ENCODE data around the gene FNDC1.

Gene FNDC1

DNA sequence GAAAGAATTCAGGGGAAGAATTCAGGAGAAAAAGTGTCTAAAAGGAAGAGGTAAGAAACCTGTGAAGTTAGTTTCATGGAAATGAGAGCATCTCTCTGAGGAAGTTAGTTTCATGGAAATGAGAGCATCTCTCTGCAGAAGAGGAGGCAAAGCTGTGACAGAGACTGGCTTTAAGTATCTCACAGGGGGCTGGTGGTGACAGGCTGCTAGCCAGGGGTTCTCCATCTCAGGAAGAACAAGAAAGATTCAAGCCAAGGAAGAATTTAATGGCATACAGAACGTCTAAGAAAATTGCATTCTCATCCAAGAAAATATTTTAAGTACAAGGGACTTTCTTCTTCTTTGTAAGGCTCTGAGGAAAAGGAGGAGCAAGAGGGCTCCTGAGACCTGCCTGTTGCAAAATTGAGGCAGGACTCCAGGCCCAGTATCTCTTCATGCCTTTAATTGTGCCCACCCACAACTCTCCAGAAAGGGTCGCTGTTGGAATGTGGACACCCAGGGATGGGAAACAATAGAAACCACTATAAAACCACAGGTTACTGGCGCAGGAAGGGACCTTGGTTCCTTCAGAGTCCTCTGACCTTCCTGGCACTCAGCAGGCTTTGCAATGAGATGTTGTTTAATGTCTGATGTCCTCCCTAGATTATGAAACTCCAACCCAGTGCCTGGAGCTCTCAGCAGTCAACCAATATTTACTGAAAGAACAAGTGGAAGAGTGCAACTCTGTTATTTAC lies 136.8 kb downstream of the FNDC1 start:
- TF ChIP-seq TAF1 (IDR thresholded peaks at IDR 0.05; ENCODE audit: borderline replicate concordance, insufficient read depth, low read length): no peak
- TF ChIP-seq, protein P1, sequence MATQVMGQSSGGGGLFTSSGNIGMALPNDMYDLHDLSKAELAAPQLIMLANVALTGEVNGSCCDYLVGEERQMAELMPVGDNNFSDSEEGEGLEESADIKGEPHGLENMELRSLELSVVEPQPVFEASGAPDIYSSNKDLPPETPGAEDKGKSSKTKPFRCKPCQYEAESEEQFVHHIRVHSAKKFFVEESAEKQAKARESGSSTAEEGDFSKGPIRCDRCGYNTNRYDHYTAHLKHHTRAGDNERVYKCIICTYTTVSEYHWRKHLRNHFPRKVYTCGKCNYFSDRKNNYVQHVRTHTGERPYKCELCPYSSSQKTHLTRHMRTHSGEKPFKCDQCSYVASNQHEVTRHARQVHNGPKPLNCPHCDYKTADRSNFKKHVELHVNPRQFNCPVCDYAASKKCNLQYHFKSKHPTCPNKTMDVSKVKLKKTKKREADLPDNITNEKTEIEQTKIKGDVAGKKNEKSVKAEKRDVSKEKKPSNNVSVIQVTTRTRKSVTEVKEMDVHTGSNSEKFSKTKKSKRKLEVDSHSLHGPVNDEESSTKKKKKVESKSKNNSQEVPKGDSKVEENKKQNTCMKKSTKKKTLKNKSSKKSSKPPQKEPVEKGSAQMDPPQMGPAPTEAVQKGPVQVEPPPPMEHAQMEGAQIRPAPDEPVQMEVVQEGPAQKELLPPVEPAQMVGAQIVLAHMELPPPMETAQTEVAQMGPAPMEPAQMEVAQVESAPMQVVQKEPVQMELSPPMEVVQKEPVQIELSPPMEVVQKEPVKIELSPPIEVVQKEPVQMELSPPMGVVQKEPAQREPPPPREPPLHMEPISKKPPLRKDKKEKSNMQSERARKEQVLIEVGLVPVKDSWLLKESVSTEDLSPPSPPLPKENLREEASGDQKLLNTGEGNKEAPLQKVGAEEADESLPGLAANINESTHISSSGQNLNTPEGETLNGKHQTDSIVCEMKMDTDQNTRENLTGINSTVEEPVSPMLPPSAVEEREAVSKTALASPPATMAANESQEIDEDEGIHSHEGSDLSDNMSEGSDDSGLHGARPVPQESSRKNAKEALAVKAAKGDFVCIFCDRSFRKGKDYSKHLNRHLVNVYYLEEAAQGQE (IDR thresholded peaks at IDR 0.05; ENCODE audit: insufficient read depth in 1 of 2, low read depth in 2 of 2, low read length in 2 of 2): no peak
- TF ChIP-seq FOXP2 (optimal IDR thresholded peaks at IDR 0.05; ENCODE audit: borderline replicate concordance, extremely low read depth, extremely low read length, insufficient read depth): no peak
- TF ChIP-seq SIN3A (IDR thresholded peaks at IDR 0.05; ENCODE audit: borderline replicate concordance, insufficient read depth, low read length): no peak
- TF ChIP-seq POLR2AphosphoS5 (IDR thresholded peaks at IDR 0.05; ENCODE audit: low read depth, low read length): no peak

DNA sequence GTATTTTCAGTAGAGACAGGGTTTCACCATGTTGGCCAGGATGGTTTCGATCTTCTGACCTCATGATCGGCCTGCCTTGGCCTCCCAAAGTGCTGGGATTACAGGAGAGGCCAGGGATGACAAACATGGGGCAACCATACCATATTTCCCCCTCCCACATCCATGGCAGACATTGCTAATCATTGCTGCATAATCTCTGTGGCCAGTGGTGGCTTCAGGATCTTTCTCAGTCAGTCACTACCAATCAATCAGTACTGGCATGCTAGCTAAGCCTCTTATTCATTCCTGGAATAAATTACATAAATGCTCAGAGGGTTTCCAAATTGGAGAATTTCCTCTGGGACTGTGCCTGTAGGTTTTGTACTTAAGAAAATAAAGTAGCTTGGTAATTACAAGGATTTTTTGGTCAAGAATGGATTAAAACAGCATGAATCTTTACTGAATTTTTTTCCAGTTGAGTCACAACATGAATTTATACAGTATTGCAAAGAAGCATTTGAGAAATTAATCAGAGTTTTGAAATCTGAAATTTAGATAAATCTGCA lies 138.1 kb downstream of the FNDC1 start:
- TF ChIP-seq POLR2AphosphoS5 (IDR thresholded peaks at IDR 0.05; ENCODE audit: low read depth, low read length) (no peak), SIN3A (IDR thresholded peaks at IDR 0.05; ENCODE audit: borderline replicate concordance, insufficient read depth, low read length) (no peak)

DNA sequence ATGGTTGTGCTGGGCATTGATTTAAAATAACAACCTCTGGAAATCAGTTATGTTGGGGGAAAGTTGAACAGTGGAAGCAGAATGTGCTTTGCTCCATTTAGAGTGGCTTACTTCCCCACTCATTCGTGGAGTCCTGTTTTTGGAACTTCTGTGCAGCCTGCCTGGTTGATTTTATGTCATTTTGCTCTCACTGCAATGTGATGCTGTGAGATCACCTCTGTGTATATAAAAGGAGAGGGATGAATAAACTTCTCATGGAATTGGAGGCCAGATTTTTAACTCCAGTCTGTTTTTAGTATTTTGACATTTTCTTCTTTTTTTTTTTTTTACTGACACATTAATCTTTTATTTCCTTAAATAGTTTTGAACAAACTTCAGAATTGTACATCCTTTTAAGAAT lies 139.0 kb downstream of the FNDC1 start:
- TF ChIP-seq, protein P1 (IDR thresholded peaks at IDR 0.05; ENCODE audit: insufficient read depth in 1 of 2, low read depth in 2 of 2, low read length in 2 of 2): no peak
- no peak for TF ChIP-seq FOXP2 (optimal IDR thresholded peaks at IDR 0.05; ENCODE audit: borderline replicate concordance, extremely low read depth, extremely low read length, insufficient read depth)
- TF ChIP-seq POLR2AphosphoS5 (IDR thresholded peaks at IDR 0.05; ENCODE audit: low read depth, low read length): no peak
- TF ChIP-seq TAF1 (IDR thresholded peaks at IDR 0.05; ENCODE audit: borderline replicate concordance, insufficient read depth, low read length): no peak
- no peak for TF ChIP-seq SIN3A (IDR thresholded peaks at IDR 0.05; ENCODE audit: borderline replicate concordance, insufficient read depth, low read length)

DNA sequence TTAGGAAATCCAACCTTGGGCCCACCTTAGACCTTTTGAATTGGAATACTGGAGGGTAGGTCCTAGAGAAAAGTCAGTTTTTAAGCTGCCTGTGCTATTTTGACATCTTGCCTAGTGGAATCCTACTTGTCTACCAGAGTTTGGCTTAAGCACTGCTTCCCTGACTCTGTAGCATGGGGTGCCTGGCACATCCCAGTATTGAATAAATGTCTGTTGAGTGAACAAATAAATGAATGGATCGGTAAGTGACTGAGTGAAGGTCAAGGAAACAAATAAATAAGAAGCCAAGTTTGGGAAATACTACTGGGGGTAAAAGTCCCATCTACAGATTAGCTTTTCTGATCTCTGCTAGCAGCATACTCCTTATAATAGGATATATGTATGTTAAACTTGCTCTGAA lies 140.5 kb downstream of the FNDC1 start:
- TF ChIP-seq, protein P1 (IDR thresholded peaks at IDR 0.05; ENCODE audit: insufficient read depth in 1 of 2, low read depth in 2 of 2, low read length in 2 of 2): no peak
- TF ChIP-seq POLR2AphosphoS5 (IDR thresholded peaks at IDR 0.05; ENCODE audit: low read depth, low read length) (no peak), SIN3A (IDR thresholded peaks at IDR 0.05; ENCODE audit: borderline replicate concordance, insufficient read depth, low read length) (no peak), FOXP2 (optimal IDR thresholded peaks at IDR 0.05; ENCODE audit: borderline replicate concordance, extremely low read depth, extremely low read length, insufficient read depth) (no peak), TAF1 (IDR thresholded peaks at IDR 0.05; ENCODE audit: borderline replicate concordance, insufficient read depth, low read length) (no peak)

DNA sequence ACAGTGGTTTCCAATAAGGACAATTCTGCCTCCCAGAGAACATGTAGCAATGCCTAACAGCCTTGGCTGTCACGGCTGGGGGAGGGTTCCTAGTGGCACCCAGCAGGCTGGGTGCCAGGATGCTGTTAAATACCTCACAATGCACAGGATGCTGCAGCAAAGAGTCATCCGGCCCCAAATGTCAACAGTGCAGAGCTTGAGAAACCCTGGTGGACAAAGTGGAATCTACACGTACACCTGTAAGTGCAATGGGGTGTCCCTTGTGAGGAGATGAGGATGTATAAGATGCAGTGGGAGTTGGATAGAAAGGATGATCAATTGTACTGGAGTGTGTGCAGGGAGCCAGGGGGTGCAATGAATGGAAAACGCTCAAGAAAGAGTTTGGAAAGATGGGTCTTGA lies 142.4 kb downstream of the FNDC1 start:
- no peak for TF ChIP-seq SIN3A (IDR thresholded peaks at IDR 0.05; ENCODE audit: borderline replicate concordance, insufficient read depth, low read length)
- TF ChIP-seq, protein P1 (IDR thresholded peaks at IDR 0.05; ENCODE audit: insufficient read depth in 1 of 2, low read depth in 2 of 2, low read length in 2 of 2): no peak
- no peak for TF ChIP-seq POLR2AphosphoS5 (IDR thresholded peaks at IDR 0.05; ENCODE audit: low read depth, low read length)
- no peak for TF ChIP-seq TAF1 (IDR thresholded peaks at IDR 0.05; ENCODE audit: borderline replicate concordance, insufficient read depth, low read length)
- no peak for TF ChIP-seq FOXP2 (optimal IDR thresholded peaks at IDR 0.05; ENCODE audit: borderline replicate concordance, extremely low read depth, extremely low read length, insufficient read depth)

Data from PFSK-1 (cell line).